ENCODE data around the gene OR10J5. TPM values are rescaled to one million over a fixed set of nuclear protein-coding genes. Genes with fewer than 3 reads are reported as not detected.
"Not testable (repeated sequence)": the region's sequence is repeated elsewhere in the genome, so short reads cannot be mapped to it uniquely, and the experiment has no call there.

Gene OR10J5
- total RNA-seq, result not detected

- peaks cover 14% of the 10 kb centered on the region for H3K27me3 Mint-ChIP-seq (ENCODE audit: low read depth)
- no peaks in the 10 kb centered on the region for H3K9me3 Mint-ChIP-seq
Measured at GRCh38 chr1:159535907-159536306, at the start of gene OR10J5. TSS of gene OR10J5 (minus strand) at chr1:159536007. CDS start at chr1:159536007, 0 bp downstream.

GRCh38 chr1:159584536-159584935, 48.7 kb upstream of the OR10J5 start:
- no peak for DNase-seq
- Mint-ChIP-seq H3K4me1 (ENCODE audit: low read depth) (no peaks in the 10 kb centered on the region), H3K27me3 (ENCODE audit: low read depth) (peaks cover 29% of the 10 kb centered on the region), H3K36me3 (ENCODE audit: insufficient read depth) (no peaks in the 10 kb centered on the region), H3K4me3 (no peak overlapping the region), H3K9me3 (no peaks in the 10 kb centered on the region)
- no peak for ATAC-seq

More at GRCh38 chr1:159535907-159536306, at the start of gene OR10J5:
- ATAC-seq (no peak), DNase-seq (no peak)
- H3K4me1 Mint-ChIP-seq (ENCODE audit: low read depth), result no peaks in the 10 kb centered on the region
- no peak within 1 kb of the TSS for H3K4me3 Mint-ChIP-seq
- H3K36me3 Mint-ChIP-seq (ENCODE audit: insufficient read depth), result no peaks in the 10 kb centered on the region

- no peaks in the 10 kb centered on the region for H3K4me1 Mint-ChIP-seq (ENCODE audit: low read depth)
- no peaks in the 10 kb centered on the region for H3K36me3 Mint-ChIP-seq (ENCODE audit: insufficient read depth)
- no peaks in the 10 kb centered on the region for H3K9me3 Mint-ChIP-seq
- DNase-seq (no peak), ATAC-seq (no peak)
- peaks cover 20% of the 10 kb centered on the region for H3K27me3 Mint-ChIP-seq (ENCODE audit: low read depth)
- H3K4me3 Mint-ChIP-seq, result no peak overlapping the region
Measured at GRCh38 chr1:159581422-159581821, 45.6 kb upstream of the OR10J5 start.

GRCh38 chr1:159580340-159580739, 44.5 kb upstream of the OR10J5 start:
- Mint-ChIP-seq H3K4me1 (ENCODE audit: low read depth) (no peaks in the 10 kb centered on the region), H3K9me3 (no peaks in the 10 kb centered on the region), H3K4me3 (no peak overlapping the region), H3K36me3 (ENCODE audit: insufficient read depth) (no peaks in the 10 kb centered on the region), H3K27me3 (ENCODE audit: low read depth) (peaks cover 25% of the 10 kb centered on the region)
- ATAC-seq (no peak), DNase-seq (no peak)

- H3K9me3 Mint-ChIP-seq, result no peaks in the 10 kb centered on the region
- DNase-seq (no peak), ATAC-seq (no peak)
- H3K4me1 Mint-ChIP-seq (ENCODE audit: low read depth), result no peaks in the 10 kb centered on the region
- H3K27me3 Mint-ChIP-seq (ENCODE audit: low read depth), result peaks cover 24% of the 10 kb centered on the region
- no peak overlapping the region for H3K4me3 Mint-ChIP-seq
- H3K36me3 Mint-ChIP-seq (ENCODE audit: insufficient read depth), result no peaks in the 10 kb centered on the region
Measured at GRCh38 chr1:159577446-159577845, 41.6 kb upstream of the OR10J5 start.

DNA sequence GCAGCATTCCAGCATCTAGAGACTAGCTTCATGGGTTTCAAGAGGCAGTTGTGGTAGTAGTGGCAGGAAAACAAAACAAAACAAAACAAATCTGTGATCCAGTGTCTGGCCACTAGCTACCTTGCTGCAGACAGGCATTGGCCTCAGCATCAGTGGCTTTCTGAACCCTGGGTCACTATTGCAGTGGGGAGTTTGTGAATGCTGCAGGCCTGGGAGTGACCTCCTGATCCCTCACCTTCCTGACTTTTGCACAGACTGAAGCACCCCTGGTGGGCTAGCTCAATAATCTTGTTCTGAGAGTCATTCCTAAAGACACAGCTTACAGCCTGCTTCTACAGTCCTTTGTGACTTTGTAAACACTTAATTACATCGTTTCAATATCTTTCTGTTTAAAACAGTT, 26.9 kb upstream of the OR10J5 start:
- Mint-ChIP-seq H3K4me3 (no peak overlapping the region), H3K4me1 (ENCODE audit: low read depth) (no peaks in the 10 kb centered on the region), H3K27me3 (ENCODE audit: low read depth) (peaks cover 5% of the 10 kb centered on the region), H3K9me3 (no peaks in the 10 kb centered on the region), H3K36me3 (ENCODE audit: insufficient read depth) (no peaks in the 10 kb centered on the region)
- ATAC-seq (no peak), DNase-seq (no peak)

GRCh38 chr1:159561497-159561896, 25.7 kb upstream of the OR10J5 start:
- H3K27me3 Mint-ChIP-seq (ENCODE audit: low read depth), result peaks cover 7% of the 10 kb centered on the region
- H3K4me3 Mint-ChIP-seq, result no peak overlapping the region
- H3K36me3 Mint-ChIP-seq (ENCODE audit: insufficient read depth), result no peaks in the 10 kb centered on the region
- DNase-seq, result no peak
- H3K9me3 Mint-ChIP-seq, result no peaks in the 10 kb centered on the region
- ATAC-seq, result no peak
- H3K4me1 Mint-ChIP-seq (ENCODE audit: low read depth), result no peaks in the 10 kb centered on the region

DNA sequence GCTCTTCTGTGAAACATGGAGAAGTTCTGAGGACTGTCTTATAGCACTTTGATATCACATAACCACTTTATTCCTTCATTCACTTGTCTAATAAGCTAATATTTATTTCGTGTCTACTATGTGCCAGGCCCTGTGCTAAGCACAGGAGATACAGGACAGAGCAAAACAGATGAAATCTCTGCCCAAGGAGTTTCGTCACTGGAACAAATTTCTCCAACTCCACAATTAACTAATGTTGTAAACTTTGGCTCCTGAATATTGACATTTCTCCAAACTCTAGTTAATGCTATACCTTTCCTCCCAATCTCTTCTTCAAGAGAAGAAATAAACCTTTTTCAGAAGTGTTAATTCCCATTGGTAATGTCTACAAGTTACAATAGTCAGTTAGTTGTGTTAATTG, 24.8 kb upstream of the OR10J5 start:
- Mint-ChIP-seq H3K9me3 (no peaks in the 10 kb centered on the region), H3K36me3 (ENCODE audit: insufficient read depth) (no peaks in the 10 kb centered on the region), H3K4me1 (ENCODE audit: low read depth) (no peaks in the 10 kb centered on the region), H3K4me3 (no peak overlapping the region), H3K27me3 (ENCODE audit: low read depth) (peaks cover 7% of the 10 kb centered on the region)
- DNase-seq (no peak), ATAC-seq (no peak)

DNA sequence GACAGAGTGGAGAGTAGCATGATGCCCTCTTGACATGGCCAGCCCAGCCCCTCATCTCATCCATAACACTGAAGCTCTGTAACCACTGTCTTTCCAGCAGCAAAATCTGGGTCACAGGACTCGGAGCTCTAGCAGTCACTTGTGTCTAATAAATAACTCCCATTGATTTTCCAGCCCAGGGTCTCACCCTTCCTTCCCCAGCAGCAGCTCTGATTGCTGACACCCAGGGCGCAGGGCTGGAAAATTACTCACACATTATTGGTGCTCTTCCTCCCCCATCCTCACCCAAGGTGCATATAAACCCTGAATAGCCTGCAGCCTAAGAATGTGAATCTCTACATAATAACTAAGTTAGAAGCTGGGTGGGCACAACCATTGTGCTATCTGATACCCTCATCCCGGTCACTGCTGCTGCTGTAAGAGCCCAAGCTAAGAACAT, 21.1 kb upstream of the OR10J5 start:
- Mint-ChIP-seq H3K9me3 (no peaks in the 10 kb centered on the region), H3K27me3 (ENCODE audit: low read depth) (peaks cover 6% of the 10 kb centered on the region), H3K4me3 (no peak overlapping the region), H3K36me3 (ENCODE audit: insufficient read depth) (no peaks in the 10 kb centered on the region), H3K4me1 (ENCODE audit: low read depth) (no peaks in the 10 kb centered on the region)
- ATAC-seq (no peak), DNase-seq (no peak)

GRCh38 chr1:159554696-159555095, 18.9 kb upstream of the OR10J5 start:
- ATAC-seq, result no peak
- Mint-ChIP-seq H3K36me3 (ENCODE audit: insufficient read depth) (no peaks in the 10 kb centered on the region), H3K27me3 (ENCODE audit: low read depth) (peaks cover 11% of the 10 kb centered on the region), H3K9me3 (no peaks in the 10 kb centered on the region), H3K4me1 (ENCODE audit: low read depth) (no peaks in the 10 kb centered on the region), H3K4me3 (no peak overlapping the region)
- no peak for DNase-seq

GRCh38 chr1:159554261-159554660, 18.5 kb upstream of the OR10J5 start:
- Mint-ChIP-seq H3K27me3 (ENCODE audit: low read depth) (peaks cover 12% of the 10 kb centered on the region), H3K4me1 (ENCODE audit: low read depth) (no peaks in the 10 kb centered on the region), H3K9me3 (no peaks in the 10 kb centered on the region), H3K36me3 (ENCODE audit: insufficient read depth) (no peaks in the 10 kb centered on the region), H3K4me3 (no peak overlapping the region)
- ATAC-seq (no peak), DNase-seq (no peak)

GRCh38 chr1:159548126-159548525, 12.3 kb upstream of the OR10J5 start:
- H3K4me3 Mint-ChIP-seq, result no peak overlapping the region
- DNase-seq (no peak), ATAC-seq (no peak)
- H3K9me3 Mint-ChIP-seq, result no peaks in the 10 kb centered on the region
- no peaks in the 10 kb centered on the region for H3K4me1 Mint-ChIP-seq (ENCODE audit: low read depth)
- H3K27me3 Mint-ChIP-seq (ENCODE audit: low read depth), result peaks cover 10% of the 10 kb centered on the region
- H3K36me3 Mint-ChIP-seq (ENCODE audit: insufficient read depth), result no peaks in the 10 kb centered on the region

GRCh38 chr1:159532922-159533321, 2.9 kb downstream of the OR10J5 start:
- DNase-seq (no peak), ATAC-seq (no peak)
- no peak overlapping the region for H3K4me3 Mint-ChIP-seq
- peaks cover 3% of the 10 kb centered on the region for H3K9me3 Mint-ChIP-seq
- H3K4me1 Mint-ChIP-seq (ENCODE audit: low read depth), result no peaks in the 10 kb centered on the region
- no peaks in the 10 kb centered on the region for H3K36me3 Mint-ChIP-seq (ENCODE audit: insufficient read depth)
- peaks cover 10% of the 10 kb centered on the region for H3K27me3 Mint-ChIP-seq (ENCODE audit: low read depth)

DNA sequence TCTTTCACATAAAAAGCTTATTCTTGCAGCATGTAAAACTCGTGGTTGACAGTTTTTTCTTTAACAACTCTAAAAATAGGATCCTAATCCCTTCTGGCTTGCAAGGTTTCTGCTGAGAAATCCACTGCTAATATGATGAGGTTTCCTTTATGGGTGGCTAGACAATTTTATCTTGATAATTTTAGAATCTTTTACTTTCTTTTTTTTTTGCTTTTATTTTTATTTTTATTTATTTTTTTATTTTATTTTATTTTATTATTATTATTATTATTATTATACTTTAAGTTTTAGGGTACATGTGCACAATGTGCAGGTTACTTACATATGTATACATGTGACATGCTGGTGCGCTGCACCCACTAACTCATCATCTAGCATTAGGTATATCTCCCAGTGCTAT, 11.0 kb downstream of the OR10J5 start:
- not testable (repeated sequence) for DNase-seq; H3K4me1 Mint-ChIP-seq (ENCODE audit: low read depth); H3K27me3 Mint-ChIP-seq (ENCODE audit: low read depth); H3K36me3 Mint-ChIP-seq (ENCODE audit: insufficient read depth); H3K4me3 Mint-ChIP-seq; ATAC-seq
- H3K9me3 Mint-ChIP-seq, result peaks cover 12% of the 10 kb centered on the region

- peaks cover 8% of the 10 kb centered on the region for H3K27me3 Mint-ChIP-seq (ENCODE audit: low read depth)
- H3K9me3 Mint-ChIP-seq, result peaks cover 16% of the 10 kb centered on the region
- H3K4me1 Mint-ChIP-seq (ENCODE audit: low read depth), result no peaks in the 10 kb centered on the region
- H3K4me3 Mint-ChIP-seq, result no peak overlapping the region
- ATAC-seq, result no peak
- no peak for DNase-seq
- no peaks in the 10 kb centered on the region for H3K36me3 Mint-ChIP-seq (ENCODE audit: insufficient read depth)
Measured at GRCh38 chr1:159510229-159510541, 25.6 kb downstream of the OR10J5 start.

All from activated T-cell treated with anti-CD3 and anti-CD28 coated beads, Interleukin-2, amount 50 U/mL, for 4 hours (primary cell).